Activated effector memory CD4-positive, alpha-beta T cell treated with anti-CD3 and anti-CD28 coated beads, Interleukin-2, amount 50 U/mL, for 16 hours (primary cell): ENCODE measurements around the gene GANAB.
"Not testable (repeated sequence)": the region's sequence is repeated elsewhere in the genome, so short reads cannot be mapped to it uniquely, and the experiment has no call there.

Source experiments
- DNase-seq: peaks from one replicate; pipeline ENCODE4 v3.0.0-alpha.2; 2020

GANAB gene

DNA sequence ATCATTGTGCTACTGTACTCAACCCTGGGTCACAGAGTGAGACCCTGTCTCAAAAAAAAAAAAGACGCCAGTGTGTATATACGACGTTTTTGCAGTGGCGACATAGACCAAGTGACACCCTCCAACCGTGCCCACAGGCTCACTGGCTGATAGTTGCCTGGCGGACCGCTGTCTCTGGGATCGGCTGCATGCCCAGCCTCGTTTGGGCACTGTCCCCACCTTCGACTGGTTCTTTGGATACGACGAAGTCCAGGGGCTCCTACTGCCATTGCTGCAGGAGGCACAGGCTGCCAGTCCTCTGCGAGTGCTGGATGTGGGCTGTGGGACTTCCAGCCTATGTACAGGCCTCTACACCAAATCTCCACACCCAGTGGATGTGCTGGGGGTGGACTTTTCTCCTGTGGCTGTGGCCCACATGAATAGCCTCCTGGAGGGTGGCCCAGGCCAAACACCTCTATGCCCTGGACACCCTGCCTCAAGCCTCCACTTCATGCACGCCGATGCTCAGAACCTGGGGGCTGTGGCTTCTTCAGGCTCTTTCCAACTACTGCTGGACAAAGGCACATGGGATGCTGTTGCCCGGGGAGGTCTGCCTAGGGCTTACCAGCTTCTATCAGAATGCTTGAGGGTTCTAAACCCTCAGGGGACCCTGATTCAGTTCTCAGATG lies 20.0 kb upstream of the GANAB start:
- no peak for DNase-seq

DNA sequence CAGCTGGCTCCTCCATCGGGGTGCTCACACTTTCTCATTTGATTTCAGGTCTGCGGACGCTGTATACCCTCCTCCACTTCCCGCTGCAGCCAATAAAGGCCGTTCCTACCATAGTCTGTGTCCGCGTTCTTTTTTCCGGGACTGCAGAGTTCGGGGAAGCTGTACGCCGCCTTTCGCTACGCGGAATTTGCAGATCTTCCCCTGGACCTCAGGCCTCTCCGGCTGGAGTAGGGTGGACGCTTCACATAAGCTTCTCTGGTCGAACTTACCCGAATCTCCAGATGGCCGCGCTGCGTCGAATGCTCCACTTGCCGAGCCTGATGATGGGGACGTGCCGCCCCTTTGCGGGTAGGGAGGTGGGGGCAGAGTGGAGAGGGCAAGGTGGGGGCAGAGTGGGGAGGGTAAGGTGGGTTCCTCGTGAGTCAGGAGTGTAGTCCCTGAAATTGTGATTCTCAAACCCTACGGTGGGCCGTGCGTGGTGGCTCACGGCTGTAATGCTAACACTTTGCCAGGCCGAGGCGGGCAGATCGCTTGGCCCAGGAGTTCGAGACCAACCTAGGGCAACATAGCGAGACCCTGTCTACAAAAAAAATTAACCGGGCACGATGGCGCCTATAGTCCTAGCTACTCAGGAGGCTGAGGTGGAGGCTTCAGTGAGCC lies 19.3 kb upstream of the GANAB start:
- DNase-seq: peak; percentile 86

DNA sequence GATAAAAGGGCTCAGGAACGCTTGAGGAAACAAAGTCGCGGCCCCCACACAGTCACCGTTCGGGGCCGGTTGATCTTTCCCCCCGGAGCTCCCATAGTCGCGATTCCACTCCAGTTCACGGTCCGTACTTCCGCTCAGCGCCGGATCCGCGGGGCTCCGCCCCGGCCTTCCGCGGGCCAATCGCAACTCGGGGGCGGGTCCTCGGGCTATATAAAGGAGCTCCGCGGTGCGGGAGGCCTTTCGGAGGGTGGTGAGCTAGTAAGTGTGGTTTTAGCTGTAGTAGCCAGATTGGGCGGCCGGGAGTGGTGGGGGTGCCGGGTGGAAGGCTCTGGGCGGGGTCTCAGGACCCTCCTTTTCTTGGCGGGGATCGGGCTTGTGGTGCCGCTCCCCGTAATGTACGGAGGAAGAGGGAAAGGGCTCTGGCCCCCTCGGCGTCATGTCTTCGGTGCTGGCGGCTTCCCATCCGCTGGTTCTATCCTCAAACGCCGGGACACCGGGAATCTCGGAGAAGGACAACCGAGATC lies 18.7 kb upstream of the GANAB start, which contains the start of the genes C11orf98 and CSKMT:
Gene C11orf98 (minus strand): TSS at position 136 of the 524 bp plus-strand sequence. CDS start 41 bp downstream, at position 95.
Gene CSKMT (plus strand): TSS at position 238 of the 524 bp plus-strand sequence. CDS start 568 bp downstream, outside the sequence.
- peak; percentile 99 for DNase-seq

DNA sequence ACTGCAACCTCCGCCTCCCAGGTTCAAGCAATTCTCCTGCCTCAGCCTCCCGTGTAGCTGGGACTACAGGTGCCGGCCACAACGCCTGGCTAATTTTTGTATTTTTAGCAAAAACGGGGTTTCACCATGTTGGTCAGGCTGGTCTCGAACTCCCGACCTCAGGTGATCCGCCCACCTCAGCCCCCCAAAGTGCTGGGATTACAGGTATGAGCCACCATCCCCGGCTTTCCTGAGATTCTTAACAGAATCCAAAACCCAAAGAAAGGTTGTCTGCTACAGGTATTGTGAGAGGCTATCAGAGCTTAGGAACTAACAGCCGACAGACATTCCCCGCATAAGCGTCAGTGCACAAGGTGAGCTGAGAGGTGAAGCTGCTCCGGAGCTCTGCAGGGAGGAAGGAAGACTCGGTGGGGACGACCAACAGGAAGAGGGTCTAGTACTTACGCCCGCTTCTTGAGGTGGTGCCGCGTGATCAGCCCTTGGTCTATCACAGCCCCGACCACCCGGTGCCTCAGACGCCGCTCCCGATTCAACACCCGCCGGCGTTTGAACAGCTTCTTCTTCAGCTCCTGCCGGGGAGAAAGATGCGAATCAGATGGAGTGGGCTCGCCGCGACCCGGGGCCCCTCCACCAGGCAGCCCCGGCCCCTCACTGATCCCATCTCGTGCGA lies 18.1 kb upstream of the GANAB start:
- DNase-seq: no peak

DNA sequence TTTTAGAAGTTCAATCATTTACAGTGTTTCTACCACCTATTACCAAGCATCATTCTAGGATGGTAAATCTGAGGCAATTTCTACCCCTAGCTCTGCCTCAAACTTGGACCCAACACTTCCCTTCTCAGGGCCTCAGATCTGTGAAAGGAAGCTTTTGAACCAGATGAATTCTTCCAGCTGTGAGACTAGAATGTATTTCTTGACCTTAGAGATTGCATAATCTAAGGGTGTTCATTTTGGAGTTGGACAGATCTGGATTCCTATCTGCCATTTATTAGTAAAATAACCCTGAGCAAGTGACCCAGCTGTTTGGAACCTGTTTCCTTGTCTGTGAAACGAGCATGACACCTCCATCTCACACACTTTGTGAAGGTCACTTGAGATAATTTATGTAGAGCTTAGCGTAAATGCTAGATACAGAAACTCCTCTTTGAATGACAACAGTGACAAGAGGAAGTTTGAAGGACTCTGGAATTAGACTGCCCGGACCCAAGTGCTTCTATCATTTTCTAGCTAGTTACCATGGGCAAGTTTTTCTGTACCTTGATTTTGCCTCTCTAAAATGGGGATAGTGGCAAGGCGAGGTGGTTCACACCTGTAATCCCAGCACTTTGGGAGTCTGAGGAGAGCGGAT lies 10.5 kb upstream of the GANAB start:
- DNase-seq: no peak

DNA sequence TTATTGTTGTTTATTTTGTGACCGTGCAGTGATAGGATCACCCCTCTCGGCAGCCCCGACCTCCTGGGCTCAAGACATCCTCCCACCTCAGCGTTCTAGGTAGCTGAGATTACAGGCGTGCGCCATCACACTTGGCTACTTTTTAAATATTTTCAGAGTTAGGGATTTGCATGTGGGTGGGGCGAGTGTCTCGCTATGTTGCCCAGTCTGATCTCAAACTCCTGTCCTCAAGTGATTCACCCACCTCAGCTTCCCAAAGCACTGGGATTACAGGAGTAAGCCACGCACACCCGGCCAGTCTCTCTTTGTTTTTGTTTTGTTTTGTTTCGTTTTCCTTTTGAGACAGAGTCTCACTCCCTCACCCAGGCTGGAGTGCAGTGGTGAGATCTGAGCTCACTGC lies 7.9 kb upstream of the GANAB start:
- DNase-seq: no peak

DNA sequence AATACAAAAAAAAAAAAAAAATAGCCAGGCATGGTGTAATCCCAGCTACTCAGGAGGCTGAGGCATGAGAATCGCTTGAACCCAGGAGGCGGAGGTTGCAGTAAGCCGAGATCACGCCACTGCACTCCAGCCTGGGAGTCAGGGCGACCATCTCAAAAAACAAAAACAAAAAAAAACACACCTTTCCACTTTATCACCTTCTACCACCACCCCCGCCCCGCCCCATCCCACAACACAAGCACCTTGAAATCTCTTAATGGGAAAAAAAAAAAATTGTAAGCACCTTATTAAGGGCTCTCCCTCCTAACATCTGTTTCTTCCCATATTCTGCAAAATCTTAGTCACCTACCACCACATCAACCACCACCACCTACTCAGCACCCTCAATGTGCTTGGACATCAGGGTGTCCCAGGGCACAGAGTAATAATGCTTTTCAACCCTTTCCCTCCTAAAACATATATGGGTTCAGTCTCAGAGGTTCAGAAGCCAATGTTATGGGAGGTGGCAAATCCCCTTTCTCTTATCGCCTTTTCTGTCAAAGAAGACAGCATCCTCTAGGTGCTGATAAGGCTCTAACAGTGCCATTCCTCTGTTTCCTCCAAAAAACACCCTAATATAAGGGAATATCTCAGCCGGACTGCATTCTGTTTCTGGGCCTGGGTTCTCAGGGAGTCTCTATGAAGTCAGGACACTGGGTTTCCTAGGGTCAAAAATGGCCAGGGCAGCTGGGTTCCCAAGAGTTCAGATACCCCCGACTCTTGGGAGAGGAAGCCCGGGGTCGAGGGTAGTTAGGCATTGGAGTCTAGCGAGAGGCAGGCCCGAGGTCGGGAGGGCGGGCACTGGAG lies 6.0 kb upstream of the GANAB start:
- DNase-seq: no peak

DNA sequence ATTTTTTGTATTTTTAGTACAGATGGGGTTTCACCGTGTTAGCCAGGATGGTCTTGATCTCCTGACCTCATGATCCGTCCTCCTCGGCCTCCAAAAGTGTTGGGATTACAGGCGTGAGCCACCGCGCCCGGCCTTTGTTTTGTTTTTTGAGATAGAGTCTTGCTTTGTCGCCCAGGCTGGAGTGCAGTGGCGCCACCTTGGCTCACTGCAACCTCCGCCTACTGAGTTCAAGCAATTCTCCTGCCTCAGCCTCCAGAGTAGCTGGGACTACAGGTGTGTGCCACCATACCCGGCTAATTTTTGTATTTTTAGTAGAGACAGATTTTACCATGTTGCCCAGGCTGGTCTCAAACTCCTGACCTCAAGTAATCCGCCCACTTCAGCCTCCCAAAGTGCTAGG lies 3.9 kb upstream of the GANAB start:
- not testable (repeated sequence) for DNase-seq

DNA sequence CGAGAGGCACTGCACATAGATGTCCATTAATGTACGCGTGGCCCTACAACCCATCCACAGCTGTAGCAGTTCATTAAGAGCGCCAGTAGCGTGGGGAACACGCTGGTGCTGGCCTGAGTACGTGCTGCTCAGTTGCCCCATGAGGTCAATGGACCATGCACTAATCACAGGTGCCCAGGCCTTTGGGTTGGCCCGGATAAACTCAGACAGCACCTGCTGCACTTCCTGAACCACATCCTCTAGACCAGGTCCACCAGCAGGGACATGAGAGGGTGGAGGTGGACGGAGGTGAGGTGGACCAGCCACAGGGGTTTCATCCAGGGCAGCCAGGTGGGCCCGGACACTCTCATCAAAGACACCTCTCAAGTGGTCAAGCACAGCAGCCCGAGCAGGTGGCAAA lies 3.1 kb upstream of the GANAB start:
- no peak for DNase-seq

DNA sequence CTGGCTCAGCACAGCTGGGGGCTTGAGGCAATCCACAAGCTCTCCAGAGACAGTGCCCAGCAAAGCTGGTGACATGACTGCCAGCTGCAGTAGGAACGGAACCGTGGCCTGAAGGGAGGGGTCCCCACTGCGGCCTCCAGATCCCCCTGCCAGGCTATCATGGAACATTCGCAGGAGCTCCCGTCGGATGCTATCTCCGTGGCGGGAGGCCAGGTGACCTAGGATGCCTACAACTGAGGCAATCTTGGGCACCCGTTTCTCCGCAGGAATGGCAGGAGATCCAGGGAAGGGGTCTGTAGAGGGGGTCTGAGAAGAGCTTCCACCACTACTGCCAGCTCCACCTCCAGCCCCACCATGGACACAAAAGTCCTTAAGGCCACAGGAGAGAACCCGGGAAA lies 2.6 kb upstream of the GANAB start:
- no peak for DNase-seq

DNA sequence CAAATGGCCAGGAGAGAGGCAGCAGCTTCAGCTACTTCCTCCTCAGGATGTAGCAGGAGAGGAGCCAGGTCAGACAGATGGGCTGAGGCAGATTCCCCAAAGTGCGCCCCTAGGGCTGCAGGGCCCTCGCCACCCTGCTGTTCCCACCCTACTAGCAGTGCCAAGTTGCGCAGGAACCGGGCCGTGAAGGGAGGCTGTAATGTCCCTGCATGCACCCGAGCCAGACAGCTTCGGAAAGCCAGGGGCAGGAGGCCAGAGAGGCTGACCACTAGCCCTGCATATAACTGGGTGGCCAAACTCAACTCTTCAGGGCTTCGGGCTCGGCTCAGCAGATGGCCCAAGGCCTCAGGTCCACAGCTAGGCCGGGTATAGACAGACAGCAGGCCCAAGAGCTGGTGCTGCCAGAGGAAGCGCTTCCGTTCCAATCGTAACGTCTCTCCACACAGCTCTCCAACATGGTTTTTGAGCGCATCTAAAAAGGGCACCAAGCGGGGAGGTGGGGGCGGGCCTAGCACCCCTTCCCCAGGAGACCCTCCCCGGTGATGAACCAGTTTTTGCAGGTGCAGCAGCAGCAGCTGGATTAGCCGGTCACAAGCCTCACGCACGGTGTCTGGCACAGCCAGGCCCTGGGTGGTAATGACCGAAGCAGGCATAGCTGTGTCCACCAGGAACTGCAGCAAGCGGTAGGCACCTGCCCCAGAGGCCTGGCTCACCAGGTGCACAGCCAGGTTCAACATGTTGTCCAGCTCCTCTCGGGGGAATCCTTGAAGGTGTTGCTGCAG lies 2.0 kb upstream of the GANAB start:
- no peak for DNase-seq

DNA sequence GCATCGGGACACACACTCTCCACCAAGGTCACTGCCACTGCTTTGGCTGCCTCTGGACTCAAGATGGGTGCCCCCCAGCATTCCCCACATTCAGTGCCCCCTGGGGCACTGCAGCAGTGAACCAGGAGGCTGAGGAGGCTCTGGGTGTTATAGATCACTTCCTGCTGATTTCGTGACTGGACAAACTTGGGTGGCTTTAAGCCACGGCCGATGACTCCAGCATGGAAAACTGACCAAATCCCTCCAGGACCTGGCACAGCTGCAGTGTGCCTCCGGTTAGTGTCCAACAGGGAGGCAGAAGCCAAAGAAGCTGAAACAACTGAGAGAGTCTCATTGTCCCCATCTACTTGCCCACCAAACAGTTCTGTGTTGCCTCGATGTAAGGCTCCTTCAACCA lies 1.2 kb upstream of the GANAB start:
- DNase-seq: no peak

DNA sequence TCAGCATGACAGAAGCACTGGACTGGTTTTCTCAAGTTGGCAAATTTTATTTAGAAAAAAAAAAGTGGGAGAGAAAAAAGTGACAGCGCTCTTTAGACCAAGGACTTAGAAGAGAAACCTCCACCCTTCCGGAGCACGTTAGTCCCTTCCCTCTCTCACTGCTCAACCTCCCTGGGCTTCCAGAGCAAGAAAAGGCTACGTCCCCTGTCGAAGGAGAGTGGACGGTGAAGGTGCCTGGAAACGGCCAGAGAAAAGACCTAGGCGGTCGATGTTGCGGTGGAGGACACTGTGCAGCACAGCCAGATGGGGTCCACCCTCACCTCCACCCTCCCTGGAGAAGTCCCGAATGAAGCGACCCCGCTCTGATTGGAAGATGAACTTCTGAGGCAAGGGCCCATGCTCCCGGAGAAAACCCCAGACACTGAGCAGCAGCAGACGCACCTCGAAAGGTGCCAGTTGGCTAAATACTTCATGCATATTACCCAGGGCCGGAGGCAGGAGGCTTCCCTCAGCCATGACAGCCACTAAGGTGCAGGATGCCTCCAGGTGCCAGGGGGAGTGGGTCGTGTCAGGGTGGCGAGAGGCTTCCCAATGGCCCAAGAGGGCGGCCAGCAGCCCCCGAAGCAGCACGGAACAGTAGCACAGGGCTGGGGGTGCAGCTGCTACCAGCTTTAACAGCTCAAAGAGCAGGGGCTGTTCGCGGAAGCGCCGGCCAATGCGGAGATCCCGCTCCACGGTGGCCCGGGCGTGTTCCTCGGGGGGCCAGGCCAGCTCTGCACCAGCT lies 604 bp upstream of the GANAB start:
- DNase-seq: no peak

DNA sequence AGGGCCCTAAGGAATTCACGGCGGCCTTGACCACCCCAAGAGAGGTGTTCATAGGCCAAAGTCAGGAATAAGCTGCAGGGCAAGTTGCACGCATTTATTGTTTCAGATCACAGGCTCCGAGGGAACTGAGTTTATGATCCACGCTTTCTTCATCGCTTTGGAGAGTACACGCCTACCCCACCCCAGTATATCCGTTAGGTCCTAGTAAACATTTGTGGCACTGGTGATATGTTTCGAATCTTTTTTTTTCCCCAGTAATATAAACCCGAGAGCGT lies 805 bp downstream of the GANAB start:
- DNase-seq: no peak

DNA sequence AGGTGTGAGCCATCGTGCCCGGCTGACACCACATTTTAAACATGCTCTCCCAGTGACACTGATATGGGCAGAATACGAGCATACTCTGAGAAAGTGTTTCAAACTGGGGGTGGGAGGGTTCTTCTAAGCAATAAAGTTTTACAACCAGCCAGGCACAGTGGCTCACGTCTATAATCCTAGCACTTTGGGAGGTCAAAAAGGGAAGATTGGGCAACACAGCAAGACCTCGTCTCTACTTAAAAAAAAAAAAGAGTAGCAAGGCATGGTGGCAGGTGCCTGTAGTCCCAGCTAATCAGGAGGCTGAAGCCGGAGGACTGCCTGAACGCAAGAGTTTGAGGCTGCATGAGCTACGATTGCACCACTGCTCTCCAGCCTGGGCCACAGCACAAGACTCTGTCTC lies 2.2 kb downstream of the GANAB start:
- no peak for DNase-seq

DNA sequence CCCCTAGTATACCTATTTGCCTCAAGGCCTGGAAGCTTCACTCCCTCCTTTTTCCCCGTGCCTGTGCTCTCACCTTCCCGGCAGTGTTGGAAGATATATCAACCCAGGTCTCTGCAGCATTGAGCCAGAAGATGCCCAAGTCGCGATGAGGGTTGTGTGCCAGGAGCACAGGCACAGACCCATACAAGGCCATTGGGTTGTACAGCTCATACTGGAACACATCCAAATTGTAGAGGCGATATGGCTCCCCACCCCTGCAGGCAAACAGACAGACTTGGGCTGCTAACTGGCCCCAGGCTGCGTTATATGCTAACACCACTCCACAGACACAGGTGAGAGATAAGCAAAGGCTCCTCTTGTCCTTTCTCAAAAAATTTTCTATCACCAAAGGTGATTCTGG lies 13.9 kb downstream of the GANAB start:
- DNase-seq: no peak

DNA sequence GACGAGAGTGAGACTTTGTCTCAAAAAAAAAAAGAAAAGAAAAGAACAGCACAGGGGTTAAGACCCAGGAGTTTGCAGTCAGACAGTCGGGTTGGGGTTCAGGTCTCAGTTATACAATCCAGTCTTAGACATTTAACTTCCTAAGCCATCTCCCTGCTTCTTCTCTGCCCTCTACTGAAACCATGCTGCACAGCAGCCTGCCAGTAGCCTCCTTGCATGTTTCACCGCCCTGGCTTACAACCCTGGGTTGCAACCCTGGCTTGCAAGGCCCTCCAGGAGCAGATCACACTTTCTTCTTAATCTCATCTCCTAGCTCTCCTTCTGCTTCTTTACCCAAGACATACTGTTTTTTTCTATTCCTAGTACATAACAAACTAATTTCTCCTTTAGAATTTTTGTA lies 18.7 kb downstream of the GANAB start:
- DNase-seq: no peak

DNA sequence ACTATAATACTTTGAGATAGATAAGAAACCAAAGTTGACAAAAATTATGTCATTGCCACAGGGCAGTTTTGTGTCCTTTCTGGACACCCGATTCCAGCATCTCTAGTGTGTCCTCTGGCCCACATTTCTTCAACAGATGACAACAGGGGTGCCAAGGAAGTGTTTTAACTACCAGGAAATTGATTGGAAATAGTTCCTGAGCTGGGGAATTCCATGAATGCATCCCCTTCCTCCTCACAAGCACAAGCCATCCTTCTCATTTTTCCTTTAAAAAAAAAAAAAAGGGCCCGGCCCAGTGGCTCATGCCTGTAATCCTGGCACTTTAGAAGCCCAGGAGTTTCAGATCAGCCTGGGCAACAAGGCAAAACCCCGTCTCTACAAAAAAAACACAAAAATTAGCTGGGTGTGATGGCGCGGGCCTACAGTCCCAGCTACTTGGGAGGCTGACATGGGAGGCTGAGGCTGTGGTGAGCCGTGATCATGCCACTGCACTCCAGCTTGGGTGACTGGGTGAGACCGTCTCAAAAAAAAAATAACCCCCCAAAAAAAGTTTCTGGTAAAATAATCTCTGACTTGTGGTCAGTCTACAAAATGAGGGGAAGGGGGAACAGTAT lies 23.8 kb downstream of the GANAB start:
- DNase-seq: no peak

DNA sequence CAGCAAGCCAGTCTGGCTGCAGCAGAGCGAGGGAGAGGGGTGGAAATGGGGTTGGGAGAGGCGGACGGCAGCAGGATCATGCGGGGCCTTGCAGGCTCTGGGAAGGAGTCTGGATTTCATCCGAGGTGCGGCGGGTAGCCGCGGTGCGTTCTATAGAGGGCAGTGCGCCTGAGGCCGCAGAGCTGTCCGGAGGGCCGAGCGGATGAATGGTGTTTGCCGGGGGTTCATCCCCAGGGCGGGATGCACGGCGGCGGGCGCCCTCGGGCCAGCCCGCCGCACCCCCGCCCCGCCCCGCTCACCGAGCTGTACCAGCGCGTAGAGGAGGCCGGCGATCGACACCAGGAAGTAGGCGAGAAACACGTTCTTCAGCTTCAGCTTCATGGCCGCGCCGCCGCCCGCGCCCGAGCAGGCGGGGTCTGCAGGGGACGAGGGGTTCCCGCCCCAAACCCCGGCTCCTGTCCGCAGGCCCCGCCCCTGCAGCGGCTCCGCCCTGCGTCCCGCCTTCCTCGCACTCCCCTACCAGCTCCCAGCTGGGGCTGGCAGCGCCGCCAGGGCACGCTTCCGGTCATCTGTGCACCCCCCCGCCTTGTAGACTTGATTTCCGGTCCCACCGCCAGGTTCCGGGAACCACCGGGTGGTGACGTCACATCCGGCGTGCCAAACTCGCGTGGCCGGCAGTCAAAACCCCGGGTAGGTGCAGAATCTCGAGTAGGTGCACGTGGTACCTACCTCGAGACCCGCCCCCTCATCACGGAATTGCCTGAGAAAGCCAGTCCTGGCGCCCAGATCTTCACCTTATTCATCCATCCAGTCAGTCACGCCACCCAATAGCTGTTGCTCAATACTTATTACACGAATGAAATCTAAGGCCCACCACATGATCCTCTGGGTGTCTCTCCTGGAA lies 24.6 kb downstream of the GANAB start, which contains the start of gene B3GAT3:
Gene B3GAT3 (minus strand): TSS at position 420 of the 904 bp plus-strand sequence. CDS start 39 bp downstream, at position 381.
- peak; percentile 99 for DNase-seq
